ENCODE results near the gene MROH8.

The MROH8 gene

DNA sequence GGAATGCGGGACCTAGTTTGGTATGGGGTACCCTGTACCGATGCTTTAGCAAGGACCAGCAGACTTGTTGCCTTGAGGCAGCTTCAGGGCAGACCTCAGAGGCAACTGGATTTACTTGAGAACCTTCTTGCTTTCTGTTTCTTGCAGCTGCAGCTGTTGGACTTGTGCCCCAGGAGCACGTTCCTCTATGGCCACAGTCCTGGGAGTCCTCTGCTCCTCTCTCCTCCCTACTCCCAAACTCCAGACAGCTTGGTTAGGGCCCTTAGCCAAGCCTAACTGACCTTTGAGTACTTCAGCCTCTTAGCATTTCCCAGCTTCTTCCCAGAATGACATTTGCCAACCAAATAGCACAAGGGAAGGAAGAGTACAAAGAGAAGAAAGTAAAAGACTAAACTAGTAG is 47.5 kb upstream of the MROH8 start:
- Histone ChIP-seq H3K4me3 (replicated peaks; ENCODE audit: insufficient read depth, low read length) (no peak overlapping the region), H3K27me3 (ENCODE audit: insufficient read depth, poor library complexity, severe bottlenecking) (no peaks in the 10 kb centered on the region), H3K27ac (replicated peaks) (no peak overlapping the region)
- no peak for DNase-seq (ENCODE audit: low read depth in 1 of 2, low spot score in 1 of 2)
- TF ChIP-seq GABPA (IDR thresholded peaks at IDR 0.05; ENCODE audit: low read depth) = no peak
- TF ChIP-seq, protein P1, sequence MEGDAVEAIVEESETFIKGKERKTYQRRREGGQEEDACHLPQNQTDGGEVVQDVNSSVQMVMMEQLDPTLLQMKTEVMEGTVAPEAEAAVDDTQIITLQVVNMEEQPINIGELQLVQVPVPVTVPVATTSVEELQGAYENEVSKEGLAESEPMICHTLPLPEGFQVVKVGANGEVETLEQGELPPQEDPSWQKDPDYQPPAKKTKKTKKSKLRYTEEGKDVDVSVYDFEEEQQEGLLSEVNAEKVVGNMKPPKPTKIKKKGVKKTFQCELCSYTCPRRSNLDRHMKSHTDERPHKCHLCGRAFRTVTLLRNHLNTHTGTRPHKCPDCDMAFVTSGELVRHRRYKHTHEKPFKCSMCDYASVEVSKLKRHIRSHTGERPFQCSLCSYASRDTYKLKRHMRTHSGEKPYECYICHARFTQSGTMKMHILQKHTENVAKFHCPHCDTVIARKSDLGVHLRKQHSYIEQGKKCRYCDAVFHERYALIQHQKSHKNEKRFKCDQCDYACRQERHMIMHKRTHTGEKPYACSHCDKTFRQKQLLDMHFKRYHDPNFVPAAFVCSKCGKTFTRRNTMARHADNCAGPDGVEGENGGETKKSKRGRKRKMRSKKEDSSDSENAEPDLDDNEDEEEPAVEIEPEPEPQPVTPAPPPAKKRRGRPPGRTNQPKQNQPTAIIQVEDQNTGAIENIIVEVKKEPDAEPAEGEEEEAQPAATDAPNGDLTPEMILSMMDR (IDR thresholded peaks at IDR 0.05; ENCODE audit: insufficient read depth, low read length) = no peak
- TF ChIP-seq SPI1 (IDR thresholded peaks at IDR 0.05; ENCODE audit: borderline replicate concordance, low read depth) = no peak
- TF ChIP-seq, protein P2, sequence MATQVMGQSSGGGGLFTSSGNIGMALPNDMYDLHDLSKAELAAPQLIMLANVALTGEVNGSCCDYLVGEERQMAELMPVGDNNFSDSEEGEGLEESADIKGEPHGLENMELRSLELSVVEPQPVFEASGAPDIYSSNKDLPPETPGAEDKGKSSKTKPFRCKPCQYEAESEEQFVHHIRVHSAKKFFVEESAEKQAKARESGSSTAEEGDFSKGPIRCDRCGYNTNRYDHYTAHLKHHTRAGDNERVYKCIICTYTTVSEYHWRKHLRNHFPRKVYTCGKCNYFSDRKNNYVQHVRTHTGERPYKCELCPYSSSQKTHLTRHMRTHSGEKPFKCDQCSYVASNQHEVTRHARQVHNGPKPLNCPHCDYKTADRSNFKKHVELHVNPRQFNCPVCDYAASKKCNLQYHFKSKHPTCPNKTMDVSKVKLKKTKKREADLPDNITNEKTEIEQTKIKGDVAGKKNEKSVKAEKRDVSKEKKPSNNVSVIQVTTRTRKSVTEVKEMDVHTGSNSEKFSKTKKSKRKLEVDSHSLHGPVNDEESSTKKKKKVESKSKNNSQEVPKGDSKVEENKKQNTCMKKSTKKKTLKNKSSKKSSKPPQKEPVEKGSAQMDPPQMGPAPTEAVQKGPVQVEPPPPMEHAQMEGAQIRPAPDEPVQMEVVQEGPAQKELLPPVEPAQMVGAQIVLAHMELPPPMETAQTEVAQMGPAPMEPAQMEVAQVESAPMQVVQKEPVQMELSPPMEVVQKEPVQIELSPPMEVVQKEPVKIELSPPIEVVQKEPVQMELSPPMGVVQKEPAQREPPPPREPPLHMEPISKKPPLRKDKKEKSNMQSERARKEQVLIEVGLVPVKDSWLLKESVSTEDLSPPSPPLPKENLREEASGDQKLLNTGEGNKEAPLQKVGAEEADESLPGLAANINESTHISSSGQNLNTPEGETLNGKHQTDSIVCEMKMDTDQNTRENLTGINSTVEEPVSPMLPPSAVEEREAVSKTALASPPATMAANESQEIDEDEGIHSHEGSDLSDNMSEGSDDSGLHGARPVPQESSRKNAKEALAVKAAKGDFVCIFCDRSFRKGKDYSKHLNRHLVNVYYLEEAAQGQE (IDR thresholded peaks at IDR 0.05; ENCODE audit: insufficient replicate concordance, low read depth) = no peak
- no peak for TF ChIP-seq POLR2AphosphoS5 (IDR thresholded peaks at IDR 0.05; ENCODE audit: low read depth)

DNA sequence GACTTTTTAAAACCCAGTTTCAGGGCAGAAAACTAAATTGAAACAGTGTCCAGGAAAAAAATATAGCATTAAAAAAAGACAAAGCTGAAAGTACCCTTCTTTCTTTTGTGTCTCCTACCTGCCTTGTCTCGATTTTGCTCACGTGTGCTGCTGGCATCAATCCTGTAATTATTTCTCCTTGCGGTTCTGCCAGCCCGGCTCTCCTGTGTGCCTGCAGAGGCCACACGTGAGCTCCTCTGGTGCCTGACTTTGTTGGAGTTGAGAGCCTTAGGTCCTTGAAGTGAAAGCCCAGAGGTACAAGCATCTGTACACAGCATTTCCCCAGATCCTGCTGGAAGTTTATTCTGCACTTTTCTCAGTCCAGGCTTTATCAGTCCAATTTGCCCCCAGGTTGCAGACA is 45.8 kb upstream of the MROH8 start:
- no peak overlapping the region for H3K4me3 ChIP-seq (replicated peaks; ENCODE audit: insufficient read depth, low read length)
- no peak for DNase-seq (ENCODE audit: low read depth in 1 of 2, low spot score in 1 of 2)
- H3K27me3 ChIP-seq (ENCODE audit: insufficient read depth, poor library complexity, severe bottlenecking) = no peaks in the 10 kb centered on the region
- TF ChIP-seq, protein P2 (IDR thresholded peaks at IDR 0.05; ENCODE audit: insufficient replicate concordance, low read depth) = no peak
- TF ChIP-seq SPI1 (IDR thresholded peaks at IDR 0.05; ENCODE audit: borderline replicate concordance, low read depth) (no peak), POLR2AphosphoS5 (IDR thresholded peaks at IDR 0.05; ENCODE audit: low read depth) (no peak), GABPA (IDR thresholded peaks at IDR 0.05; ENCODE audit: low read depth) (no peak)
- TF ChIP-seq, protein P1 (IDR thresholded peaks at IDR 0.05; ENCODE audit: insufficient read depth, low read length) = no peak
- H3K27ac ChIP-seq (replicated peaks) = no peak overlapping the region

DNA sequence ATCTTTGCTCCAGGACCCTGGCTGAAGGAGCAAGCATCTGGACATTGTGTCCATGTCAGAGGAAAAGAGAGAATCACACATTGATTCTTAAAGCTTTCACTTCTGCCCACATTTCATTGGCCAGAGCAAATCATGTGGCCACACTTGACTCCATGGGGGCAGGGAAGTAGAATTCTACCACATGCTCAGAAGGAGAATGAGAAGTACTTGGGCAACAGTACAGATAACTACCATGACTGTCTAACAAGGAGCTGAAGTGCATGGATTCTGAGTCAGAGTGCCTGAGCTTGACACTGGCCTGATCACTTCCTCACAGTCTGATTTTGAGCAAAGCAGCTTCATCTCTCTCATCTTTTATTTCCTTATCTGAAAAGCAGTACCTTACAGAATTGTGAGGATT is 43.7 kb upstream of the MROH8 start:
- 0 out of 2 replicates have a peak overlapping the region, but pooled peaks have one; percentile 1 for H3K27ac ChIP-seq (replicated peaks)
- TF ChIP-seq SPI1 (IDR thresholded peaks at IDR 0.05; ENCODE audit: borderline replicate concordance, low read depth) (peak; percentile 67; the same call in 1 of the 2 replicates), POLR2AphosphoS5 (IDR thresholded peaks at IDR 0.05; ENCODE audit: low read depth) (no peak)
- H3K4me3 ChIP-seq (replicated peaks; ENCODE audit: insufficient read depth, low read length) = no peak overlapping the region
- DNase-seq (ENCODE audit: low read depth in 1 of 2, low spot score in 1 of 2) = peak; percentile 74 to 84
- H3K27me3 ChIP-seq (ENCODE audit: insufficient read depth, poor library complexity, severe bottlenecking) = no peaks in the 10 kb centered on the region

DNA sequence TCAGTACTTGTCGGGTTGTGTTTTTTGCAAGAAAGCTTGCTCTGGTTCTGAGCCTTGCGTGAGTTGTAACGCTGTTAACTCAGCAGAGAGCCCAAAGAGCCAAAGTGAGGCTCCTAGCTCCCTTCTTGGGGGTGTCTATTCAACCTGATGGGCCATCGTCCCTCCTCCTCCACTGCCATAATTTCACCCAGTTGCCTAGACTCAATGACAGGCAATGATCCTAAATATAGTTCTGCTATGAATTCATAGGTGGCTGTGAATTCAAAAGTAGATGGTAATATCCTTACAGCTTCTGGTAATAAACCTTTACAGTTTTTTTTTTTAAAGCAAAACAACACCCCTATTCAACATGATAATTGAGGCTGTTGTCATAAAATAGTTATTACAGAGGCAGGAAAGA is 42.7 kb upstream of the MROH8 start:
- DNase-seq (ENCODE audit: low read depth in 1 of 2, low spot score in 1 of 2) = no peak
- Histone ChIP-seq H3K27me3 (ENCODE audit: insufficient read depth, poor library complexity, severe bottlenecking) (no peaks in the 10 kb centered on the region), H3K4me3 (replicated peaks; ENCODE audit: insufficient read depth, low read length) (no peak overlapping the region), H3K27ac (replicated peaks) (no peak overlapping the region)
- TF ChIP-seq SPI1 (IDR thresholded peaks at IDR 0.05; ENCODE audit: borderline replicate concordance, low read depth) (no peak), POLR2AphosphoS5 (IDR thresholded peaks at IDR 0.05; ENCODE audit: low read depth) (no peak), GABPA (IDR thresholded peaks at IDR 0.05; ENCODE audit: low read depth) (no peak)
- TF ChIP-seq, protein P1 (IDR thresholded peaks at IDR 0.05; ENCODE audit: insufficient read depth, low read length) = no peak
- TF ChIP-seq, protein P2 (IDR thresholded peaks at IDR 0.05; ENCODE audit: insufficient replicate concordance, low read depth) = no peak

All from HL-60 (cell line).